ENCODE results near the gene SLC22A23.

GRCh38 chr6:3410385-3411360 is 46.2 kb downstream of the SLC22A23 start:
- TF ChIP-seq EP300 (IDR thresholded peaks at IDR 0.05) (no peak), CTCF (IDR thresholded peaks at IDR 0.05) (peak; percentile 37 to 73 (median 66))
